HepG2 (cell line): ENCODE results near the gene NPDC1. TPM values are rescaled to one million over a fixed set of nuclear protein-coding genes. Genes with fewer than 3 reads are reported as not detected.

Source experiments
- AHR ChIP-seq: IDR thresholded peaks from 2 replicates; pipeline ENCODE4 v1.6.1; 2018; ENCODE audit warnings: missing genetic modification reagents, missing compliant biosample characterization
- BRCA1 ChIP-seq: sonication (generic); formaldehyde crosslinking; IDR thresholded peaks from 2 replicates; pipeline ENCODE4 v1.4.0; 2020; ENCODE audit warnings: missing genetic modification reagents
- KLF11 ChIP-seq: IDR thresholded peaks from 2 replicates; pipeline ENCODE4 v1.6.1; 2016; ENCODE audit warnings: missing compliant biosample characterization
- NCOA2 ChIP-seq: sonication (generic); formaldehyde crosslinking; IDR thresholded peaks from 2 replicates; pipeline ENCODE4 v1.8.0; 2022; ENCODE audit warnings: inconsistent platforms
- PRPF4 ChIP-seq: fragments of 200-400 bp; formaldehyde crosslinking; IDR thresholded peaks from 2 replicates; pipeline ENCODE4 v1.6.1; 2016; ENCODE audit warnings: low read length, low read depth; ENCODE audit not compliant: poor library complexity, severe bottlenecking
- XBP1 ChIP-seq: sonication (generic); formaldehyde crosslinking; IDR thresholded peaks from 2 replicates; pipeline ENCODE4 v1.5.0; 2020; ENCODE audit warnings: missing genetic modification reagents
- ZBTB7A ChIP-seq: sonication (generic); formaldehyde crosslinking; IDR thresholded peaks from 2 replicates; pipeline ENCODE4 v1.8.0; 2022; ENCODE audit warnings: mild to moderate bottlenecking, missing genetic modification reagents
- ZNF225 ChIP-seq: sonication (generic); formaldehyde crosslinking; IDR thresholded peaks from 2 replicates; pipeline ENCODE4 v1.4.0; 2020; ENCODE audit warnings: mild to moderate bottlenecking, missing genetic modification reagents
- ZNF292 ChIP-seq: sonication (generic); formaldehyde crosslinking; IDR thresholded peaks from 2 replicates; pipeline ENCODE4 v1.8.1; 2022; ENCODE audit warnings: mild to moderate bottlenecking, low read depth, missing genetic modification reagents, borderline replicate concordance
- ZNF350 ChIP-seq: sonication (generic); formaldehyde crosslinking; IDR thresholded peaks from 2 replicates; pipeline ENCODE4 v1.4.0; 2020; ENCODE audit warnings: mild to moderate bottlenecking, low read depth, missing genetic modification reagents, borderline replicate concordance
- ZNF468 ChIP-seq: sonication (generic); formaldehyde crosslinking; IDR thresholded peaks from 2 replicates; pipeline ENCODE4 v1.8.0; 2022; ENCODE audit warnings: mild to moderate bottlenecking, moderate library complexity, missing genetic modification reagents
- ZNF496 ChIP-seq: sonication (generic); formaldehyde crosslinking; IDR thresholded peaks from 2 replicates; pipeline ENCODE4 v1.8.1; 2023; ENCODE audit warnings: mild to moderate bottlenecking, moderate library complexity, missing genetic modification reagents; ENCODE audit not compliant: insufficient replicate concordance
- ZNF549 ChIP-seq: sonication (generic); formaldehyde crosslinking; IDR thresholded peaks from 2 replicates; pipeline ENCODE4 v1.5.0; 2020; ENCODE audit warnings: missing genetic modification reagents
- polyA plus RNA-seq, 8 experiments: library from polyadenylated mRNA; depleted of rRNA in 3 of 8; stranded (reverse) in 7 of 8; unstranded in 1 of 8; fragments of >200 nt; fragmentation: Illumina TruSeq in 4 of 8; extraction: Trizol in 4 of 8; gene quantifications; 2 replicates each; pipeline versions ENCODE4 v1.2.1 to v1.2.3, GENCODE V29; 2011 to 2016; ENCODE audit warnings: low read depth in 4 of 8, missing spikeins in 1 of 8, mixed read lengths in 1 of 8; ENCODE audit not compliant: insufficient read depth in 1 of 8
- total RNA-seq, 5 experiments: library from RNA; depleted of rRNA; stranded (reverse); fragments of >200 nt; fragmentation: Illumina TruSeq; extraction: Trizol; gene quantifications; 2 replicates each; pipeline ENCODE4 v1.2.3, GENCODE V29; 2016; ENCODE audit warnings: low read depth in 1 of 5
- TF ChIP-seq, protein P1 (sequence below): sonication (generic); formaldehyde crosslinking; IDR thresholded peaks from 2 replicates; pipeline ENCODE4 v1.5.1; 2020; ENCODE audit warnings: mild to moderate bottlenecking, missing genetic modification reagents, borderline replicate concordance
- TF ChIP-seq, protein P2 (sequence below): sonication (generic); formaldehyde crosslinking; IDR thresholded peaks from 2 replicates; pipeline ENCODE4 v1.4.0; 2020; ENCODE audit warnings: mild to moderate bottlenecking, missing genetic modification reagents, borderline replicate concordance
- TF ChIP-seq, protein P3 (sequence below): sonication (generic); formaldehyde crosslinking; conservative IDR thresholded peaks from 2 replicates; pipeline ENCODE4 v1.8.0; 2022; ENCODE audit warnings: mild to moderate bottlenecking, moderate library complexity, missing genetic modification reagents

Gene NPDC1
- total and polyA plus RNA-seq, 2 of the 13 experiments (the other 11 are each of a cell fraction or from before 2014, with no cell fraction given): 0.84 to 5.4 TPM

- TF ChIP-seq, protein P1, sequence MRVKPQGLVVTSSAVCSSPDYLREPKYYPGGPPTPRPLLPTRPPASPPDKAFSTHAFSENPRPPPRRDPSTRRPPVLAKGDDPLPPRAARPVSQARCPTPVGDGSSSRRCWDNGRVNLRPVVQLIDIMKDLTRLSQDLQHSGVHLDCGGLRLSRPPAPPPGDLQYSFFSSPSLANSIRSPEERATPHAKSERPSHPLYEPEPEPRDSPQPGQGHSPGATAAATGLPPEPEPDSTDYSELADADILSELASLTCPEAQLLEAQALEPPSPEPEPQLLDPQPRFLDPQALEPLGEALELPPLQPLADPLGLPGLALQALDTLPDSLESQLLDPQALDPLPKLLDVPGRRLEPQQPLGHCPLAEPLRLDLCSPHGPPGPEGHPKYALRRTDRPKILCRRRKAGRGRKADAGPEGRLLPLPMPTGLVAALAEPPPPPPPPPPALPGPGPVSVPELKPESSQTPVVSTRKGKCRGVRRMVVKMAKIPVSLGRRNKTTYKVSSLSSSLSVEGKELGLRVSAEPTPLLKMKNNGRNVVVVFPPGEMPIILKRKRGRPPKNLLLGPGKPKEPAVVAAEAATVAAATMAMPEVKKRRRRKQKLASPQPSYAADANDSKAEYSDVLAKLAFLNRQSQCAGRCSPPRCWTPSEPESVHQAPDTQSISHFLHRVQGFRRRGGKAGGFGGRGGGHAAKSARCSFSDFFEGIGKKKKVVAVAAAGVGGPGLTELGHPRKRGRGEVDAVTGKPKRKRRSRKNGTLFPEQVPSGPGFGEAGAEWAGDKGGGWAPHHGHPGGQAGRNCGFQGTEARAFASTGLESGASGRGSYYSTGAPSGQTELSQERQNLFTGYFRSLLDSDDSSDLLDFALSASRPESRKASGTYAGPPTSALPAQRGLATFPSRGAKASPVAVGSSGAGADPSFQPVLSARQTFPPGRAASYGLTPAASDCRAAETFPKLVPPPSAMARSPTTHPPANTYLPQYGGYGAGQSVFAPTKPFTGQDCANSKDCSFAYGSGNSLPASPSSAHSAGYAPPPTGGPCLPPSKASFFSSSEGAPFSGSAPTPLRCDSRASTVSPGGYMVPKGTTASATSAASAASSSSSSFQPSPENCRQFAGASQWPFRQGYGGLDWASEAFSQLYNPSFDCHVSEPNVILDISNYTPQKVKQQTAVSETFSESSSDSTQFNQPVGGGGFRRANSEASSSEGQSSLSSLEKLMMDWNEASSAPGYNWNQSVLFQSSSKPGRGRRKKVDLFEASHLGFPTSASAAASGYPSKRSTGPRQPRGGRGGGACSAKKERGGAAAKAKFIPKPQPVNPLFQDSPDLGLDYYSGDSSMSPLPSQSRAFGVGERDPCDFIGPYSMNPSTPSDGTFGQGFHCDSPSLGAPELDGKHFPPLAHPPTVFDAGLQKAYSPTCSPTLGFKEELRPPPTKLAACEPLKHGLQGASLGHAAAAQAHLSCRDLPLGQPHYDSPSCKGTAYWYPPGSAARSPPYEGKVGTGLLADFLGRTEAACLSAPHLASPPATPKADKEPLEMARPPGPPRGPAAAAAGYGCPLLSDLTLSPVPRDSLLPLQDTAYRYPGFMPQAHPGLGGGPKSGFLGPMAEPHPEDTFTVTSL: no peak
- TF ChIP-seq NCOA2 (CRISPR knock-in tag) (peak; percentile 51; the same call in 1 of the 2 replicates), PRPF4 (no peak), XBP1 (no peak), BRCA1 (peak; percentile 93; the same call in 1 of the 2 replicates), ZNF225 (CRISPR knock-in tag) (peak; percentile 89; the same call in 1 of the 2 replicates), ZNF549 (CRISPR knock-in tag) (no peak), KLF11 (peak; percentile 96), ZNF496 (CRISPR knock-in tag) (no peak), ZBTB7A (peak; percentile 57), ZNF350 (CRISPR knock-in tag) (0 out of 2 replicates have a peak, but pooled peaks have one; percentile 71), AHR (peak; percentile 81; the same call in 1 of the 2 replicates), ZNF292 (CRISPR knock-in tag) (0 out of 2 replicates have a peak, but pooled peaks have one; percentile 21), ZNF468 (CRISPR knock-in tag) (no peak)
- TF ChIP-seq, protein P2, sequence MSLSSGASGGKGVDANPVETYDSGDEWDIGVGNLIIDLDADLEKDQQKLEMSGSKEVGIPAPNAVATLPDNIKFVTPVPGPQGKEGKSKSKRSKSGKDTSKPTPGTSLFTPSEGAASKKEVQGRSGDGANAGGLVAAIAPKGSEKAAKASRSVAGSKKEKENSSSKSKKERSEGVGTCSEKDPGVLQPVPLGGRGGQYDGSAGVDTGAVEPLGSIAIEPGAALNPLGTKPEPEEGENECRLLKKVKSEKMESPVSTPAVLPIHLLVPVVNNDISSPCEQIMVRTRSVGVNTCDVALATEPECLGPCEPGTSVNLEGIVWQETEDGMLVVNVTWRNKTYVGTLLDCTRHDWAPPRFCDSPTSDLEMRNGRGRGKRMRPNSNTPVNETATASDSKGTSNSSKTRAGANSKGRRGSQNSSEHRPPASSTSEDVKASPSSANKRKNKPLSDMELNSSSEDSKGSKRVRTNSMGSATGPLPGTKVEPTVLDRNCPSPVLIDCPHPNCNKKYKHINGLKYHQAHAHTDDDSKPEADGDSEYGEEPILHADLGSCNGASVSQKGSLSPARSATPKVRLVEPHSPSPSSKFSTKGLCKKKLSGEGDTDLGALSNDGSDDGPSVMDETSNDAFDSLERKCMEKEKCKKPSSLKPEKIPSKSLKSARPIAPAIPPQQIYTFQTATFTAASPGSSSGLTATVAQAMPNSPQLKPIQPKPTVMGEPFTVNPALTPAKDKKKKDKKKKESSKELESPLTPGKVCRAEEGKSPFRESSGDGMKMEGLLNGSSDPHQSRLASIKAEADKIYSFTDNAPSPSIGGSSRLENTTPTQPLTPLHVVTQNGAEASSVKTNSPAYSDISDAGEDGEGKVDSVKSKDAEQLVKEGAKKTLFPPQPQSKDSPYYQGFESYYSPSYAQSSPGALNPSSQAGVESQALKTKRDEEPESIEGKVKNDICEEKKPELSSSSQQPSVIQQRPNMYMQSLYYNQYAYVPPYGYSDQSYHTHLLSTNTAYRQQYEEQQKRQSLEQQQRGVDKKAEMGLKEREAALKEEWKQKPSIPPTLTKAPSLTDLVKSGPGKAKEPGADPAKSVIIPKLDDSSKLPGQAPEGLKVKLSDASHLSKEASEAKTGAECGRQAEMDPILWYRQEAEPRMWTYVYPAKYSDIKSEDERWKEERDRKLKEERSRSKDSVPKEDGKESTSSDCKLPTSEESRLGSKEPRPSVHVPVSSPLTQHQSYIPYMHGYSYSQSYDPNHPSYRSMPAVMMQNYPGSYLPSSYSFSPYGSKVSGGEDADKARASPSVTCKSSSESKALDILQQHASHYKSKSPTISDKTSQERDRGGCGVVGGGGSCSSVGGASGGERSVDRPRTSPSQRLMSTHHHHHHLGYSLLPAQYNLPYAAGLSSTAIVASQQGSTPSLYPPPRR (CRISPR knock-in tag): 0 out of 2 replicates have a peak, but pooled peaks have one; percentile 43
- TF ChIP-seq, protein P3, sequence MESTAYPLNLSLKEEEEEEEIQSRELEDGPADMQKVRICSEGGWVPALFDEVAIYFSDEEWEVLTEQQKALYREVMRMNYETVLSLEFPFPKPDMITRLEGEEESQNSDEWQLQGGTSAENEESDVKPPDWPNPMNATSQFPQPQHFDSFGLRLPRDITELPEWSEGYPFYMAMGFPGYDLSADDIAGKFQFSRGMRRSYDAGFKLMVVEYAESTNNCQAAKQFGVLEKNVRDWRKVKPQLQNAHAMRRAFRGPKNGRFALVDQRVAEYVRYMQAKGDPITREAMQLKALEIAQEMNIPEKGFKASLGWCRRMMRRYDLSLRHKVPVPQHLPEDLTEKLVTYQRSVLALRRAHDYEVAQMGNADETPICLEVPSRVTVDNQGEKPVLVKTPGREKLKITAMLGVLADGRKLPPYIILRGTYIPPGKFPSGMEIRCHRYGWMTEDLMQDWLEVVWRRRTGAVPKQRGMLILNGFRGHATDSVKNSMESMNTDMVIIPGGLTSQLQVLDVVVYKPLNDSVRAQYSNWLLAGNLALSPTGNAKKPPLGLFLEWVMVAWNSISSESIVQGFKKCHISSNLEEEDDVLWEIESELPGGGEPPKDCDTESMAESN (CRISPR knock-in tag): peak; percentile 72; the same call in 1 of the 2 replicates
Observed at GRCh38 chr9:137046088-137046787, at the start of gene NPDC1 (continued).
